Measurements from ENCODE around the gene SLC35F6.
"Not testable (repeated sequence)": the region's sequence is repeated elsewhere in the genome, so short reads cannot be mapped to it uniquely, and the experiment has no call there.

The SLC35F6 gene

DNA sequence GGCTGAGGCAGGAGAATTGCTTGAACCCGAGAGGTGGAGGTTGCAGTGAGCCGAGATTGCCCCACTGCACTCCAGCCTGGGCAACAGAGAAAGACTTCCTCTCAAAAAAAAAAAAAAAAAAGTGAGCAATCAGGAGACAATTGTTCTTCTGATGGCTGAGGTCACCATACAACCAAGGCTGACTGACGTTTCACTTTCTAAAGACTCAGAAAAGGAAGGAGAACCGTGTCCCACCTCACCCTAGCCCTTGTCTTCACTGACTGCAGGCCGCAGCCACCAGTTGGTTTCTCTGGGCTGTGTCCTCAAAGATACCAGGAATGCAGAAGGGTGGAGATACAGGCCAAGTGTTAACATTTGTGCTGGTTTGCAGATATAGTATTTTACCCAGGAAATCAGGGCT is 7.7 kb upstream of the SLC35F6 start:
- no peak for DNase-seq (ENCODE audit: low spot score)

DNA sequence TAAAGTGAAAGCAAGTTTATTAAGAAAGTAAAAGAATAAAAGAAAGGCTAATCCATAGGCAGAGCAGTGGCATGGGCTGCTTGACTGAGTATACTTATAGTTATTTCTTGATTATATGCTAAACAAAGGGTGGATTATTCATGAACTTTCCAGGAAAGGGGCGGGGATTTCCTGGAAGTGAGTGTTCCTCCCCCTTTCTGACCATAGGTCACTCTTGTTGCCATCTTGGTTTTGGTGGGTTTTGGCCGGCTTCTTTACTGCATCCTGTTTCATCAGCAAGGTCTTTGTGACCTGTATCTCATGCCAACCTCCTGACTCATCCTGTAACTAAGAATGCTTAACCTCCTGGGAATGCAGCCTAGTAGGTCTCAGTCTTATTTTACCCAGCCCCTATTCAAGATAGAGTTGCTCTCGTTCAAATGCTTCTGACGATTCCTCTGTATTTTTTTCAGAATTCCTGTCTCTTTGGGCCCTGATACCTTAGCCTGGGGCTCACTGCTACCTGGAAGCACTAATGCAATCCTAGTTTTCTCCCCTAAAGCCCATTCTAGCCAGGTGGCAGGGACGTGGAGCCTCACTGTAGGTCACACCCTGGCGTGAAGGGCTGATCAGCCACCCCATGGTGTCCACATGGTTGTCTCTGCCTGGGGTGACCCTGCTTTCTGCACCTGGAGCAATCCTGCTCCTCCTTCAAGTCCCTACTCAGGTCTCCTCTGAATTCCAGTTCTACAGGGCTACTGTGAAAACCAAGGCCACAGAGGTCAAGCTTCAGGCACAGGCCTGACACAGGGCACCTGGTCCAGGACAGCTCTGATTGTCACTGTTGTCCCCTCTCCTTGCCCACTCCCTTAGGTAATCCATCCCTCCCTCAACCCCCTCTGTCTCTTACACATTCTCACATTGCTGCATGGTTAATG is 6.0 kb upstream of the SLC35F6 start:
- DNase-seq (ENCODE audit: low spot score), result no peak

DNA sequence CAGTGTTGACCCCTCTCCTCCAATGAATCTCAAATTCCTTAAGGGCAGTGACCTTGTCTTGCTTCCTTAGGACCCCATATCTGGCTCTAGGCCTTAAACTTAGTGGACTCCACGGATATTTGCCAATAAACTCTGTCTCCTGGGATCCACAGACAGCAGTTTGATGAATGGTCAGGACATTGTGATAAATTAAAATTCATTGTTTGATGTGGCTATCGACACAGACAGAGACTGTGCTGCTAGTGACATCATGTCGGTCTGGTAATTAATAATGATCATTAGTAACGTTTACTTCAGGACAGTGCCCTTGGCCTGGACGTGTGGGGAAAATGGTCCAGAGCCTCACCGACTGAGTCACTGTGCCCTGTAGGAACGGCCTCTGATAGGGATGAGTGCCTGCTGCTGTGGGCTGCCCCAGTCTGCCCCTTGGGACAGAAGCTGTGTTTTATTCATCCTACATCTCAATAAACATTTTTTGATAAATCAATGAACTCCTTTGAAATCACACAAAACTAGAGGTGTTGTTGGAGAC is 5.2 kb upstream of the SLC35F6 start:
- DNase-seq (ENCODE audit: low spot score), result no peak

DNA sequence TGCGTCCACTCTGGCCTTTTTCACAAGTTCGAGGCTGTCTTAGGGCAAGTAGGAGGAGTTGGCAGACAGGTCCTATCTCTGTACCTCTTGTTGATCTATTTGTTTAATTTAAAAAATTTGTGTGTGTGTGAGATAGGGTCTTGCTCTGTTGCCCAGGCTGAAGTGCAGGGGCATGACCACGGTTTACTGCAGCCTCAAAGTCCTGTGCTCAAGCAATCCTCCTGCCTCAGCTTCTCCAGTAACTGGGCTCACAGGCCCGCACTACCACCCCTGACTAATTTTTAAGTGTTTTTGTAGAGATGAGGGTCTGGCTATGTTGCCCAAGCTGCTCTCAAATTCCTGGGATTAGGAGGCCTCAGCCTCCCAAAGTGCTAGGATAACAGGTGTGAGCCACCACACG is 4.2 kb upstream of the SLC35F6 start:
- DNase-seq (ENCODE audit: low spot score), result no peak

DNA sequence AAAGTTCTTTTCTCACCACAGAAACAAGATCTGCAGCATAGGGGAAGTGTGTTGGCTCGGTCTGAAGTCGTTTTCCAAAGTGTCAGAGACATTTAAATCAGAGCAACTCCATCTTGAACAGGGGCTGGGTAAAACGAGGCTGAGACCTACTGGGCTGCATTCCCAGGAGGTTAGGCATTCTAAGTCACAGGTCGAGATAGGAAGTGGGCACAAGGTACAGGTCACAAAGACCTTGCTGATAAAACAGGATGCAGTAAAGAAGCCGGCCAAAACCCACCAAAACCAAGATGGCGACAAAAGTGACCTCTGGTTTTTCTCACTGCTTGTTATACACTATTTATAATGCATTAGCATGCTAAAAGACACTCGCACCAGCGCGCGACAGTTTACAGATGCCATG is 3.1 kb upstream of the SLC35F6 start:
- DNase-seq (ENCODE audit: low spot score), result not testable (repeated sequence)

DNA sequence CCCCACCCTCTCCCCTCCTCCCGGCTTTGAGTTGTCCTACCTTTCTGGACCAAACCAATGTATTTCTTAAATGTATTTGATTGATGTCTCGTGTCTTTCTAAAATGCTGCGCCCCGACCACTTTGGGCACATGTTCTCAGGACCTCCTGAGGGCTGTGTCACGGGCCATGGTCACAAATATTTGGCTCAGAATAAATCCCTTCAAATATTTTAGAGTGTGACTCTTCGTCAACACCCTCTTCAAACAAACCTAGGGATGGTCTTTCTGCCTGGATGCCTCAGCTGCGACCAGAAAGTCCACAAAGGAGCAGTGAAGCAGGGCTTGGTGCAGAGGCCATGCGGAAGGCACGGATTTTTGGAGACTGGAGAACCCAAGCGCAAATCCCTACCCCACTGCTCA is 1.1 kb upstream of the SLC35F6 start:
- no peak for DNase-seq (ENCODE audit: low spot score)

DNA sequence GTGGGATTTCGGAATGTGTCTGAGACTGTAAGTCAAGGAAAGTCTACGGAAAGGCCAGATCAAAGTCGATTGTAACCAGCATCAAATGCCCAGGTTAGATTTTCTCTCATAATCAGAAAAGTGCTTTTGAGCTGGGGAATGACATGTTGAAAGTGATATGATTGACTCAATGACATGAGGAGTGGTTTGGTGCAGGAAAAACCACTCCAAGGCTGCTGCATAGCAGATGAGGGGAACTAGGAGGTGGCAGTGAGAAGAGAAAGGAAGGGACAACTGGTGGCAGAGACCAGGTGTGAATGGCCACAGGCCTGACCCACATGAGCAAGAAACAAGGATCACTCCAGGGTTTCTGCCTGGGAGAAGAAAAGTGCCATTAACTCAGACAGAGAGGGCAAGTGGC is 822 bp downstream of the SLC35F6 start:
- no peak for DNase-seq (ENCODE audit: low spot score)

DNA sequence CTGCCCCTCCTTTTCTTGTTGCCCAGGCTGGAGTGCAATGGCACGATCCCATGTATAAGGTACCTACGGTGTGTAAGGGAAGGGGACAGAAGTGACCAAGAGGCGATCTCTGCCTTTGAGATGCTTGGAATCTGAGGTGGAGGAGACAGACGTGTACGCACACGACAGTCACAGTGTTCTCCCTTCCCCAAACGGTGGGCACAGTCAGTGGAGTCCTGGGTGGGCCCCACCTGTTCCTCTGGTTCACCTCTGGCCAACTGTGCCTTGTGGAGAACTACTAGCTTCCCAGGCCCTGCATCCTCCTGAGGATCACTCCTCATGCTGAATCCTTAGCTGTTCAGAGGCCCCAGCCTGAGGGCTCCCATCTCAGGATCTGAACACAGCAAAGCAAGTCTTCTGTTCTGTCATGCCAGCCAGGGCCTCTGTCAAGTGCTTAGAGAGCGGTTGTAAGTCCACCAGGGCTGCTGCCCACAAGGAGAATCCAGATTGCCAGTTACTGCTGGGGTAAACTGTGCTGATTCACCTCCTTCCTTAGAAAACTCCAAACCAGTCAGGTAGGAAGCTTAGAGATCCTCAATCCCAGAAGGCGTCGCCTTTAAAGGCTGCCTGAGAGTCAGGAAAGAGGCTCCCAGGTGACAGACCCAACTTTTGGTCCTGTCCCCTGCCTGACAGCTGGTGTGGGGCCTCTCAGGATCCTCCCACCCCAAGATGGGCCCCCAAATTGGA is 1.6 kb downstream of the SLC35F6 start:
- DNase-seq (ENCODE audit: low spot score), result no peak

DNA sequence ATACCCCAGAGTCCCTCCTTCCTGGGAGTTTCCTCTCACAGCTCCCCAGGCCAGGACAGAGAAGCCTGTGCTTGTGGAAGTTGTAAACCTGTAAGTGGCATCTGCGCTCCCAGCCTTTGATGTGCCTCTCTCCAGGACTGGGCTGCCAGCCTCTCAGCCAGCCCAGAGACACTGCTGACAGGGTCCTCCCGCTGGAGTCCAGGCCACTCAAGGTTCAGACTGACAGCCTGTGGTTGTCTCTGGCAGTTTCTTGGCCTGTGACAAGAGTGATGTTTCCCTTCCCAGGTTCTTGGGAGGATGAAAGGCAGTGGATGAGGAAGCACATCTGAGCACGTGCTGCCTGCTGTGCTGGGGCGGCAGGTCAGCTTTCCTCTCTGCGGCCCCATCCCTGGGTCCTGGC is 3.0 kb downstream of the SLC35F6 start:
- DNase-seq (ENCODE audit: low spot score), result no peak

DNA sequence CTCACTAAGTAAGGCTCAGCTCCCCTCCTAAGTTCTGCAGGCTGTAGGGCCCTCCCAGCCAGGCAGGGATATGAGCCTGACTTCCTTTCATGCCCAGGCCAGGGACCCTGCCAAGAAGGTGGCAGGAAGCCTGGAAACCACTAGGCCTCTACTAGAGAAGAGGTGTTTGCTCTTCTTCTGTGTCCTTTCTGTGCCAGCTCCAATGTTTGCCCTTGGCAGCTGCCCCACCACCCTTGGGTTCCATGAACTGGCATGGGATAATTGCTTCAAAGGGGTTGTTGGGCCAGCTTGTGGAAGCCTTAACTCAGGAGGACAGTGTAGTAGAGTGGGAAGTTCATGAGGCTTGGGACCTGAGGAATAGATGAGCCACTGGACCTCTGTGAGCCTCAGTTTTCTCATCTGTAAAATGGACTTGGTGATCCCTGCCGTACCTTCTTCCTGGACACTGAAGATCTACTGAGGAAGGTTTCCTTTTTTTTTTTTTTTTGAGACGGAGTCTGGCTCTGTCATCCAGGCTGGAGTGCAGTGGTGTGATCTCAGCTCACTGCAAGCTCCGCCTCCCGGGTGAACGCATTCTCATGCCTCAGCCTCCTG is 3.9 kb downstream of the SLC35F6 start:
- DNase-seq (ENCODE audit: low spot score), result no peak

DNA sequence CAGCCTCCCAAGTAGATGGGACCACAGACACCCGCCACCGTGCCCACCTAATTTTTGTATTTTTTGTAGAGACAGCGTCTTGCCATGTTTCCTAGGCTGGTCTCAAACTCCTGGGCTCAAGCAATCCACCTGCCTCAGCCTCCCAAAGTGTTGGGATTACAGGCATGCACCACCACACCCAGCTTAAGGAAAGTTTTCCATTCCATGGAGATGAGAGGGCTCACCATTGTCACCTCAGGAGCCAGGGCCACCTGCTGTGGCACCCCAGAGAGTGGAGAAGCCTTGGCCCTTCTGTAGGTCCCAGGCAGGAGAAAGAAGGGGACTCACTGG is 4.6 kb downstream of the SLC35F6 start:
- no peak for DNase-seq (ENCODE audit: low spot score)

DNA sequence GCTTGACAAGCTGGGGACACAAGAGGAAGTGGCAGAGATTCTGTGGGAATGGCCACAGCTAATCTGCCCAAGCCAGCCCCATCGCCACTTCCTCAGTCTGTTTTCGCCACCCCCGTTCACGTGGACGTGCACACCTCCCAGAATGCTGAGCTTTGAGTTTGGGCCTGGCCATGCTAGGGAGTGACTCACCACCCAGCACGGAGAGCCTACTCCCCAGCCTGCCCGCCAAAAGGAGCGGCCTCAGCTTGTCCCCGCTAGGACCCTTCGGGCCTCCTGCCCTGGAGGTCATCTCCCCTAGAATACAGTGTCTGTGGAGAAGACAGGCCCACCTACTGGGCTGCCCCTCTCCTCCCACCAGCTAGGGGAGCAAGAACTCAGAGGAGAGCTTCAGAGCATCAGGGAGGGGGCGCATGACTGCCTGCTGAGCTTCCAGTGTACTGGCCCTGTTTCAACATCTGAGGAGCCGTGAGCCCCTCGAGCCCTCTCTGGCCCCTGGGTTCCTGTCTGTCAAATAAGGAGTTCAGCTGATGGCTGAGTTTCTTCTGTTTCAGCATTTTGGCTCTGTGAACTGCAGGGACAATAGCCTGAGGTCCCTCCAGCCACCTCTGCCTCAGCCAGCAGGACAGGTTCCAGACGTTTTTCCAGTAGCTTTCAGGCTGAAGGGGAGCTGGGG is 5.1 kb downstream of the SLC35F6 start:
- DNase-seq (ENCODE audit: low spot score), result peak; percentile 84

DNA sequence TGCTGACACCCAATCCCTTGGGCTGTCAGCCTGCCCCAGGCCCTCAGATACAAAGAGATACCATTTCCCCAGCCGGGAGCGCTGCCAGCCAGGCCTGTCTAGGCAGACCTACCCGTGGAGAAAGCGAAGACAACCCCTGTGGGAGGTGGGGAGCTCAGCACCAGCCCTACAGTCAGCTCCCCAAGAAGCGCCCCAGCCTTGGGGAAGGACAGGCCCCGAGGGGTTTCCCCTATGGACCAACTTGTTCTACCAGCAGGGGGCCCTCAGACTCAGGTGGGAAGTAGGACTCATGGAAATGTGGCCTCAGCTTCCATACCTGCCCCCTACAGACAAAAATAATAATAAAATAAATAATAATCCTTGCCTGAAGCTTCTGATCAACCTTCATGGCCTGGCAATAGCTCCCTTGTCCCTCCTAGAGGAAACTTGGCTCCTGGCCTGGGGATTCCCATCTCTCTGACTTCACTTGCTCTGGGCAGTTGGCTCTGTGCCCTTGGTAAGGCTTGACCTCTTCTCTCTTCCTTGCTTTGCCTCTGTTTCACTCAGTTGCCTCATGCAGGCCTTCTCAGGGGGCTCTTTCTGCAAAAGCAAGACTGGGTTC is 7.0 kb downstream of the SLC35F6 start:
- peak; percentile 62 for DNase-seq (ENCODE audit: low spot score)

DNA sequence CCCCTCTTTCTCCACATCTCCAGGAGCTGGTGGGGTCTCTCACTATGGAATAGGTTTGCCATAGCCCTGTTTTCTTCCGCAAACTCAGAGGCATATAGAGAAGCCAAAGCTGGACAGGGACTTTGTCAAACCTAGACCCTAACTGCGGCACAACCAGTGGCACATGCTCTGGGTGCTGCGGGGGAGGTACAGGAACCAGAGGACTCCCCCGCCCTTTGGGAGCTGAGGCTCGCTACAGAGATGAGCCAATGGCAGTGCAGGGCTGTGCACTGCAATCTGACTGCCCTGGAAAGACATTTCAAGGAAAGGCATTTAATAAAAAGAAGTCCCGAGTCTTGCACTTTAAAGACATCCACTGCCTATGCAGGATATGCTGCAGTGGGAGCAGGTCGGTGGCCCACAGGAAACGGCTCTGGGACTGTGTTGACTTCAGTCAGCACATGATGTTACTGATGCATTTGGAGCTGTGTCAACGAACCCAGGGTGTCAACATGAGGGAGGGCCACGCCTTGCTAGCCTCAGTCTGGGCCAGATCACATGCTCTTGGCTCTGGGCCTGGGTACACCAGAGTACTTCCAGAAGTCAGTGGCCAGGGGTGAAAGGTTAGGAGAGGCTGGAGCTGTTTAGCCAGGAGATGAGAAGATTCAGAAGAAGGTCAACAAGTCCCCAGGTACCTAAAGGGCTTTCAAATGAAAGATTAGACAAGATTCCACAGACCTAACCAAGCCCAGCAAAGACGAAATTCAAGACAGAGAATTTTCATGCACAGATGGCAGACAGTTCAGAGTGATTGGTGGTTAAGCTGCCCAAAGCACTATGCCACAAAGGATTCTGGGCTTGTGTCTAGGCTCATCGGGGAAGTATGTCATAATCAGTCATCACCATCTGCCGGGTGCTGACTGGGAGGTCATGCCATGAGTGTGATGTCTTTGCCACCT is 8.2 kb downstream of the SLC35F6 start:
- DNase-seq (ENCODE audit: low spot score), result peak; percentile 86

DNA sequence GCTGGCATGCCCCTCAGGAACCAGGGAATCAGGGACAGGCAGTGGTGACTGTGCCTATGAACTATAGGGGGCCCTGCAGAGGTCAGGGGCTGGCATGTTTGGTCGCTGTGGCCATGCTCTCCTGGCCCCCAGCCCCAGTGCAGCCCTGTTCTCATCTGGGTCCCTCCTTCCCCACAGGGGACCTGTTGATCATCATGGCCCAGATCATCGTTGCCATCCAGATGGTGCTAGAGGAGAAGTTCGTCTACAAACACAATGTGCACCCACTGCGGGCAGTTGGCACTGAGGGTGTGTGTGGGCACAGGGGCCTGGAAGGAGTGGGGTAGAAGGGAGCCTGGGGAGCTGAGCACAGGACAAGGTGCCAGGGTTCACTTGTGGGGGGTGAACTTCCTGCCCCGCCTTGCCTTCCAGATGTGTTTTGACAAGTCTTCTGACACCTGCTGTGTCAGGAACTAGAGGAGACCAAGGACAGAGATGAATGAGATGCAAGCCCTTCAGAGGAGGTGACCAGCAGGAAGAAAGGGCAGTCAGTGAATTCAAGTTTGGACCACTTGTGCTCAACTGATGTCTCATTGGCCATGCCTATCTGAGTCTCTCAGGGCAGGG is 12.2 kb downstream of the SLC35F6 start:
- DNase-seq (ENCODE audit: low spot score), result no peak

DNA sequence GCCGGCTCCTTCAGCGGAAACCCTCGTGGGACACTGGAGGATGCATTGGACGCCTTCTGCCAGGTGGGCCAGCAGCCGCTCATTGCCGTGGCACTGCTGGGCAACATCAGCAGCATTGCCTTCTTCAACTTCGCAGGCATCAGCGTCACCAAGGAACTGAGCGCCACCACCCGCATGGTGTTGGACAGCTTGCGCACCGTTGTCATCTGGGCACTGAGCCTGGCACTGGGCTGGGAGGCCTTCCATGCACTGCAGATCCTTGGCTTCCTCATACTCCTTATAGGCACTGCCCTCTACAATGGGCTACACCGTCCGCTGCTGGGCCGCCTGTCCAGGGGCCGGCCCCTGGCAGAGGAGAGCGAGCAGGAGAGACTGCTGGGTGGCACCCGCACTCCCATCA is 14.0 kb downstream of the SLC35F6 start:
- DNase-seq (ENCODE audit: low spot score), result no peak

DNA sequence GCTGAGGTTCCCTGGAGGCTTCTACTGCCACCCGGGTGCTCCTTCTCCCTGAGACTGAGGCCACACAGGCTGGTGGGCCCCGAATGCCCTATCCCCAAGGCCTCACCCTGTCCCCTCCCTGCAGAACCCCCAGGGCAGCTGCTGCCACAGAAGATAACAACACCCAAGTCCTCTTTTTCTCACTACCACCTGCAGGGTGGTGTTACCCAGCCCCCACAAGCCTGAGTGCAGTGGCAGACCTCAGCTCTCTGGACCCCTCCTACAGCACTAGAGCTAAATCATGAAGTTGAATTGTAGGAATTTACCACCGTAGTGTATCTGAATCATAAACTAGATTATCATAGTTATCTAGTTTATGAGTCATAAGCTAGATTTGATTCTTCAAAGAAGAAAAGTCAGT is 14.4 kb downstream of the SLC35F6 start:
- no peak for DNase-seq (ENCODE audit: low spot score)

DNA sequence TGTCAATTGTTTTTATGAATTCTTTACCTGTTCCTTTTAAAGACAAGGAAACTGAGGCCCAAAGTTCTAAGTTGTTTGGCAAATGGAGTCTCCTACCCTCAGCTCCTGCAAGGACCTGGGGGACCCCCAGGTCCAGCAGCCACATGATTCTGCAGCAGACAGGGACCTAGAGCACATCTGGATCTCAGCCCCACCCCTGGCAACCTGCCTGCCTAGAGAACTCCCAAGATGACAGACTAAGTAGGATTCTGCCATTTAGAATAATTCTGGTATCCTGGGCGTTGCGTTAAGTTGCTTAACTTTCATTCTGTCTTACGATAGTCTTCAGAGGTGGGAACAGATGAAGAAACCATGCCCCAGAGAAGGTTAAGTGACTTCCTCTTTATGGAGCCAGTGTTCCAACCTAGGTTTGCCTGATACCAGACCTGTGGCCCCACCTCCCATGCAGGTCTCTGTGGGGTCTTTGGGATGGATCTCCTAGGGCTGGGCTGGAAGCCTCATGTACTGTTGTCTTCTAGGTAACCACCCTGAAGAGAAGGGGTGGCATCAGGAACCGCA is 16.2 kb downstream of the SLC35F6 start:
- no peak for DNase-seq (ENCODE audit: low spot score)

DNA sequence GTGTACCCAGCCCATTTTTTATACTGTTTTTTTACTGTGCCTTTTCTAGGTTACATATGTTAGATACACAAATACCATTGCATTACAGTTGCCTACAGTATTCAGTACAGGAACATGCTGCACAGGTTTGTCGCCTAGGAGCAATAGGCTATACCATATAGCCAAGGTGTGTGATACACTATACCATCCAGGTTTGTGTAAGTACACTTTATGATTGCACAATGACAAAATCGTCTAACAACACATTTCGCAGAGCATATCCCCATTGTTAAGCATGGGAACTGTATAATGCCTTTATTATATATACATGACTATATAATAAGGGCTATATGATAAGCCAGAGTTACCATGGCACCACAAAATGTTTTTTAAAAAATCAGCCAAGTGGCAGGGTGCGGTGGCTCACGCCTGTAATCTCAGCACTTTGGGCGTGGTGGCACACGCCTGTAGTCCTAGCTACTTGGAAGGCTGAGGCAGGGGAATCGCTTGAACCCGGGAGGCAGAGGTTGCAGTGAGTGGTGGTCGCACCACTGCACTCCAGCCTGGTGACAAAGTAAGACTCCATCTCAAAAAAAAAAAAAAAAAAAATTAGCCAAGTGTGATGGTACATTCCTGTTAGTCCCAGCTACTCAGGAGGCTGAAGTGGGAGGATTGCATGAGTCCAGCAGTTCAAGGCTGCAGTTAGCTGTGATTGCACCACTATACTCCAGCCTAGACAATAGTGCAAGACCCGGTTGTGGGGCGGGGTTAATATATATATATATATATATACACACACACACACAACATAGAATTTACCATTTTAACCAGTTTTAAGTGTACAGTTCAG is 19.0 kb downstream of the SLC35F6 start:
- DNase-seq (ENCODE audit: low spot score), result peak; percentile 64
